D721Med (cell line): ENCODE results near the gene INTS15.

Source experiments
- DNase-seq: peaks from one replicate; pipeline ENCODE4 v3.0.0; 2011; ENCODE audit warnings: low spot score; ENCODE audit not compliant: insufficient read length
- FAIRE-seq: peaks from 2 replicates; lab custom pipeline; 2011; peaks lifted over from hg19 to GRCh38; lab: Jason Lieb, UNC
- TF ChIP-seq, protein P1 (sequence below): IDR thresholded peaks from 2 replicates; pipeline ENCODE4 v1.5.1; 2012; ENCODE audit warnings: mild to moderate bottlenecking, control low read depth; ENCODE audit not compliant: insufficient read depth; ENCODE audit errors: missing control alignments

Gene INTS15

DNA sequence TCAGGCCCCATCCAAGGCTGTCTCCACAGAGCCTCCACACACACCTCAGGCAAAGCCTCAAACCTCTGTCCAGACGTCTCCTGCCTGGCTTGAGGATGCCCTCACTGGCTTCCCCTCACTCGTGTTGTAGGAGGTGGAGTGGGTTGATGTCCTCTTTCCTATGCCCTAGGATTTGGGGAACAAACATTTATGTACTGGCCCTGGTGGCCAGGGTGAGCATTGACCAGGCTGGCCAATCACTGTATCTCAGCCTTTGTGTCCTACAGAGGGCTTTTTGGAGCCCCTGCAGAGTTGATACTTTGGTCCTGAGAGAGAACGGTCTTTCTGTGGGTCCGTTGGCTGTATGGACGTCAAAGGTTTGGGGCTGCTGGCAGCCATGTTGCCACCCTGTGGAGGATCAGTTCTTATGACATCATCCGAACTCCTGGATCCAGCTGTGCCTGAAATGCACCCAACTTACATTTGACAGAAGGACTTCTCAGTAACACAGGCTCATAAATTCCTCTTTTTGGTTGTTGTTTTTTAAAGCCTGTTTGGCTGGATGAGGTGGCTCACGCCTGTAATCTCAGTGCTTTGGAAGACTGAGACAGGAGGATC, 36.3 kb upstream of the INTS15 start:
- TF ChIP-seq, protein P1, sequence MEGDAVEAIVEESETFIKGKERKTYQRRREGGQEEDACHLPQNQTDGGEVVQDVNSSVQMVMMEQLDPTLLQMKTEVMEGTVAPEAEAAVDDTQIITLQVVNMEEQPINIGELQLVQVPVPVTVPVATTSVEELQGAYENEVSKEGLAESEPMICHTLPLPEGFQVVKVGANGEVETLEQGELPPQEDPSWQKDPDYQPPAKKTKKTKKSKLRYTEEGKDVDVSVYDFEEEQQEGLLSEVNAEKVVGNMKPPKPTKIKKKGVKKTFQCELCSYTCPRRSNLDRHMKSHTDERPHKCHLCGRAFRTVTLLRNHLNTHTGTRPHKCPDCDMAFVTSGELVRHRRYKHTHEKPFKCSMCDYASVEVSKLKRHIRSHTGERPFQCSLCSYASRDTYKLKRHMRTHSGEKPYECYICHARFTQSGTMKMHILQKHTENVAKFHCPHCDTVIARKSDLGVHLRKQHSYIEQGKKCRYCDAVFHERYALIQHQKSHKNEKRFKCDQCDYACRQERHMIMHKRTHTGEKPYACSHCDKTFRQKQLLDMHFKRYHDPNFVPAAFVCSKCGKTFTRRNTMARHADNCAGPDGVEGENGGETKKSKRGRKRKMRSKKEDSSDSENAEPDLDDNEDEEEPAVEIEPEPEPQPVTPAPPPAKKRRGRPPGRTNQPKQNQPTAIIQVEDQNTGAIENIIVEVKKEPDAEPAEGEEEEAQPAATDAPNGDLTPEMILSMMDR = peak; percentile 0
- FAIRE-seq (no peak), DNase-seq (no peak)

DNA sequence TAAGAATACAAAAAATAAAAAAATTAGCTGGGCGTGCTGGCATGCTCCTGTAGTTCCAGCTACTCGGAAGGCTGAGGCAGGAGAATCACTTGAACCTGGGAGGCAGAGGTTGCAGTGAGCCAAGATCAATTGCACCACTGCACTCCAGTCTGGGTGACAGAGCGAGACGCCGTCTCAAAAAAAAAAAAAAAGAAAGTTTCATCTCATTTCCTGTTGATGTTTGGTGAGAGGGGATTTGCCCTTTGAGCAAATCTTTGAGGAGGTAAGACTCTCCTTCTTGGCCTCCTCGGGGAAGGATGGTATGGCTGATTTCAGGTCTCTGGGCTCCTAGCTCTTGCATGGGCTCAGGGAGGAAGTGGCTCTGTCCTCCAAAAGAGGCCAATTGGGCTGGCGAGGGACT, 35.0 kb upstream of the INTS15 start:
- TF ChIP-seq, protein P1 = no peak
- FAIRE-seq (no peak), DNase-seq (no peak)

DNA sequence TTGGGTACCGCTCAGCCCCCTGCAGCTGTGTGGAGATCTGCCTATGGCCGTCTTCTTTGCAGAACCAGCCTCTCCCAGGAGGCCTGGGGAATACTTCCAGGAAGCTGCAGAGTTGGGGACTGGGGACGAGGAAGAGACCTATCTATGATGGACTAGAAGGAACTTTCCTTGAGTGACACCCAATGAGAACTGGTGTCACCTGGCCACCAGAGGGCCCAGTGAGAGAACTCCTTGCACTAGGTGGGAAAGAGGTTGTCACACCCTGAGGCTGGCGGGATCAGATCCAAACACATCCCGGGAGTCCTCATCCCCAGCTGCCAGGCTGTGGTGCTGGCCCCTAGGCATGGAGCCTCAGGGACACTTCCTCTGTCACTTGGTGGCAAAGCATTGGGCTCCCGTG, 33.6 kb upstream of the INTS15 start:
- FAIRE-seq (no peak), DNase-seq (no peak)
- TF ChIP-seq, protein P1 = no peak

DNA sequence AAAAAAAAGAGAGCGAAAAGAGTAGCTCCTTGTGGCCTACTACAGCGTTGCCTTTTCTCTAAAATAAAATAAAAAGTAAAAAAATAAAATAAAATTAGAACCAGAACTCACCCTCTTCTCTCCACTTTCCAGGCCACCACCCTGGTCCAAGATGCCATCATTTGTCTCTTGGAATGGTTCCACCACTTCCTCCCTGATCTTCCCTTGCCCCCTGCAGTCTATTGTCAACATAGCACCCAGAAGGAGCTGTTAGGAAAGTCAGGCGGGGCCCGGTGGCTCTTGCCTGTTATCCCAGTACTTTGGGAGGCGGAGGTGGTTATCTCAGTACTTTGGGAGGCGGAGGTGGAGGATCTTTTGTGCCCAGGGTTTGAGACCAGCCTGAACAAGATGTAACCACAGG, 31.0 kb upstream of the INTS15 start:
- FAIRE-seq (no peak), DNase-seq (no peak)
- TF ChIP-seq, protein P1 = peak; percentile 56

DNA sequence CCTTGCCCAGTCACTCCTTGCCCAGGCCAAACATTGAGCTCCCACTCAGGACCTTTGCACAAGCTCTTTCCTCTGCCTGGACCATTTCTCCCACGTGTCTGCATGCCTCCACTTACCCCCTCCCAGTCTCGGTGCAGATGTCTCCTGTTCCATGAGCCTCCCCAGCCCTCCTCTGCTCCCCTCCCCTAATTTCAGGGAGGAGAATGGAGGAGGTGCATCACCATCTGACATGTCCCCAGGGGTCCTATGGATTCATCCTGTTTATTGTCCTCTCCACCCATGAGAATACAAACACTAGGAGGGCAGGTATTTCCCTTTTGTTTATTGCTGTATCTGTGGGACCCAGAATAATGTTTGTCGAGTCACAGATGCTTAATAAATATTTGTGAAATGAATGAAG, 29.9 kb upstream of the INTS15 start:
- DNase-seq (no peak), FAIRE-seq (no peak)
- TF ChIP-seq, protein P1 = no peak

DNA sequence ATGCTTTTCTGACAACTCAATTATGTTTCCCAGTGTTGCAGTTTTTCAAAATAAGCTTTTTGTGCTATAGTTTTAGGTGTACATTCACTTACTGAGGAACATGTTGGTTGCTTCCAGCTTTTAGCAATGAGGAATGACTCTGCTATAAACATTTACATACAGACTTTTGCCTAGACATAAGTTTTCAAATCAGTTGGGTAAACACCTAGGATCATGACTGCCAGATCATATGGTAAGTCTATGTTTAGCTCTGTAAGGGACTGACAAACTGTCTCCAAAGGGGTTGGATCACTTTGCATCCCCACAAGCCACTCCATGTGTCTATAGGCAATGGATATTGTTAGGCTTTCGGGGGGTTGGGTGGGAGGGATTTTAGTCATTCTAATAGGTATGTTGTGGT, 27.7 kb upstream of the INTS15 start:
- DNase-seq = no peak

More for the DNA sequence above, 27.7 kb upstream of the INTS15 start:
- TF ChIP-seq, protein P1 = no peak
- no peak for FAIRE-seq
